Measurements from ENCODE around the gene PPIB.

The PPIB gene

DNA sequence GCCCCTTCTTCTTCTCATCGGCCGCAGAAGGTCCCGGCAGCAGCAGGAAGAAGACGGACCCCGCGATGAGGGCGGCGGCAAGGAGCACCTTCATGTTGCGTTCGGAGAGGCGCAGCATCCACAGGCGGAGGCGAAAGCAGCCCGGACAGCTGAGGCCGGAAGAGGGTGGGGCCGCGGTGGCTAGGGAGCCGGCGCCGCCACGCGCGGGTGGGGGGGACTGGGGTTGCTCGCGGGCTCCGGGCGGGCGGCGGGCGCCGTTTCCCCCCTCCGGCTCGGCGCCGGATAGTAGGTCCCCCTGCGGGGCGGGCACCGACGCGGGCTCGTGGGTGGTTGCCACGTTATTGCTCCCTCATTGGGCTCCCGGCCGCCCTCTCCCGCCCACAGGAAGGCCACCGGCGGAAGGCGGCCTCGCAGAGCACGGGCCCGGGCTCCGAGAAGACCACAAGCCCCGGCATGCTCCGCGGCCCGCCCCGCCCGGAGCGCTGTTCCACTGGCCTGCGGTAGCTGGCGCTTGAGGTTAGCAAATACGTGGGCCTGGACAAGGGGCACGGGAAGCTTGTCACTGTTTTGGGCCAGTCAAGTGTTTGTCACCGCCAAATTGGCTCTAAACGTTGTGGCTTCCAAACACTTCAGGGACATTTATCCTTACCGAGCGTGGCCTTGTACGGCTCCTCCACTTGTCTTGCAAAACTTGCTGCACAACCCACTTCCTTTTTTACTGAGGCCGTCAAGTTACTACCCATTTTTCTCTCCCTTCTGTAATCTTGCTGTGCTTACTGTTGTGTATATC, at the start of gene PPIB:
Gene PPIB (minus strand): TSS at position 154 of the 790 bp plus-strand sequence. CDS start 36 bp downstream, at position 118.
- peak within 1 kb of the TSS; percentile 85 for H3K4me3 ChIP-seq
- H3K9me3 ChIP-seq = no peaks in the 10 kb centered on the region
- H3K36me3 ChIP-seq = peaks cover 34% of the 10 kb centered on the region
- no peak for TF ChIP-seq Cebpa-rat (IDR thresholded peaks at IDR 0.05)
- H4K20me1 ChIP-seq = peaks cover 42% of the 10 kb centered on the region
- peak within 1 kb of the TSS; percentile 98 for H3K4me2 ChIP-seq
- peak within 1 kb of the TSS; percentile 90 for H3K27ac ChIP-seq
- no peaks in the 10 kb centered on the region for H3K27me3 ChIP-seq
- H3K9ac ChIP-seq = peak within 1 kb of the TSS; percentile 93
- peaks cover 53% of the 10 kb centered on the region for H3K4me1 ChIP-seq

DNA sequence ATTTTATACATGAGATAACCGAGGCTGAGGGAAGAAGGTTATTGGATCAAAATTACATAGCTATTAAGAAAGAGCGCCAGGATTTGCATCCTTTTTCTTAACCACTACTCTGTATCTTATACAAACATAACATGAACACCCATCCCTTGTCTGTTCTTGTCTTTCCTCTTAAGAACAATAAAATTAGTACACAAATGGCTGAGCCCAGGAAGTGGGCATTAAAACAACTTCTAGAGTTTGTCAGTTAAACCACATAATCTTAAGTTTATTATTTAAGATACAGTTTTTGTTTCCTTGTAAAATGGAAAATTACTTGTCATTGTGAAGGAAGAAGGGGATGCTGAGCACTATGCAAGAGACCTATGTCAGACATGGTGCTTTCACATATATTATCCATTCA, 48.9 kb upstream of the PPIB start:
- 0 out of 2 replicates have a peak, but pooled peaks cover 4% of the 10 kb centered on the region for H3K4me1 ChIP-seq
- H4K20me1 ChIP-seq = no peaks in the 10 kb centered on the region
- no peak overlapping the region for H3K9ac ChIP-seq
- no peak overlapping the region for H3K27ac ChIP-seq
- no peak overlapping the region for H3K4me3 ChIP-seq
- no peaks in the 10 kb centered on the region for H3K27me3 ChIP-seq
- H3K9me3 ChIP-seq = no peaks in the 10 kb centered on the region
- H3K36me3 ChIP-seq = peaks cover 33% of the 10 kb centered on the region
- TF ChIP-seq Cebpa-rat (IDR thresholded peaks at IDR 0.05) = no peak
- no peak overlapping the region for H3K4me2 ChIP-seq

DNA sequence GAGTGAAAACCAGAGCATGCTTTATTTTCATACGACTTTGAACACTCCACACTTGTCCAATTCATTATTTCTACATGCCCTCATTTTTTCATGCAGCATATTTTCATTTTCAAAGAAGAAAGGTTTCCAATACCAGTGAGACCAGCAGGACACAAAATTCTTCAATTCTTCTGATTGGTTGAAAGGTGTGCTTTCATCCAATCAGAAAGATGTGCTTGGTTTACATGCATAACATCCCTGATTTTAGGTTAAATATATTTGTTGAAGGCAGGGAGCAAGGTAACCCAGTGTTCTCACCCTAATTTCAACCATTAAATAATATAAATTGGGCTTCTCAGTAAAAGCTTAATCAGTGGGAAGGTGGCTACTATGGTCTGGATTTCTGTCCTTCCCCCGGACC, 47.5 kb upstream of the PPIB start:
- H3K4me1 ChIP-seq = 0 out of 2 replicates have a peak, but pooled peaks cover 4% of the 10 kb centered on the region
- H3K9ac ChIP-seq = no peak overlapping the region
- no peak for TF ChIP-seq Cebpa-rat (IDR thresholded peaks at IDR 0.05)

DNA sequence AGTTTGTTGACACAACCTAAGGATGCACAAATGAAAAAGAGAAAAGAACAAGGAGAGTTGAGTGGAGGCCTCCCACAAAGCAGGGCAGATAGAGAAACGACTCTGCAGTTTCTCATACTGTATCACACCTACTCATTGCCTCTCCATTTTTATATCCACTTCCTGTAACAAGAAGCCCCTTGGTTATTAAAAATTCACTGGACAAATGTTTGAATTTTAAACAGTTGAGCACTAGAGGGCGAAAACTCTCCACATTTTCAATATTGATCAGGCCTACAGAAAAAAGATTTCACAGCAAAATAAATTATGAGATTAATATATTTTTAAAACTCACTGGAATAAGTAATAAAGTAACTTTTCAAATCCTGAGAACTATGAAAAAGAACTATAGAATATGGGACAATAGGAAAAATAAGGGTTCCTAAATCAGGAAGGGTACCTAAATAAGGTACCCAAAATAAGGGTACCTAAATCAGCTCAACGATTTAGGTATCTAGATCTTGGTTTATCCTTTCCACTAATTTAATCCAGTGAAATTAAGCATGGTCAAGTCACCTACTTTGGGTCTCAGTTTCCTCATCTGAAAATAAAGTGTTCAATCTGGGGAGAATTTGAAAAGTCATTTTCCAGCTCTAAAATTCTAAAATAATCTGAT, 47.0 kb upstream of the PPIB start:
- Histone ChIP-seq H3K36me3 (peaks cover 24% of the 10 kb centered on the region), H3K9me3 (no peaks in the 10 kb centered on the region), H3K27ac (no peak overlapping the region)

More for the DNA sequence above, 47.5 kb upstream of the PPIB start:
- Histone ChIP-seq H3K4me3 (no peak overlapping the region), H3K4me2 (no peak overlapping the region), H3K9me3 (no peaks in the 10 kb centered on the region), H3K27me3 (no peaks in the 10 kb centered on the region), H4K20me1 (no peaks in the 10 kb centered on the region), H3K36me3 (peaks cover 24% of the 10 kb centered on the region), H3K27ac (no peak overlapping the region)

DNA sequence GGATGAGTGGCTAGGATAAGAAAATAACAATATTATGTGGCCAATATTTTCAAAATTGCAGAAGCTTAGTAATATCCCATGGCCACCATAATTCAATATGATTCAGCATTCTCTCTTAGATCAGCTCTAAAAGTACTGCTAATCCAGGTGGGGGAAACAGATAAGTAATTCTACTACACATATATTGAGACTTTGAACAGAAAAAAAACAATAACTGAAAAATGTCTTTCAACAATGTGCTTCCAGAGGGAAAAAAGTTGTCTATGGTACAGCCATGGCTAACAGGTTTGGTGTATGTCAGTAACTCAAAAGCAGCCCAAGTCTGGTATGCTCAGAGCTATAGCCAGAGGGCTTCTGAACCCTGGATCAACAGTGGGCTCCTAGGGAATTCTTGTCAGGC, 42.4 kb upstream of the PPIB start:
- TF ChIP-seq Cebpa-rat (IDR thresholded peaks at IDR 0.05) = no peak
- H3K27me3 ChIP-seq = no peaks in the 10 kb centered on the region

More for the DNA sequence above, 47.0 kb upstream of the PPIB start:
- Histone ChIP-seq H3K4me3 (no peak overlapping the region), H3K4me1 (0 out of 2 replicates have a peak, but pooled peaks cover 4% of the 10 kb centered on the region), H3K27me3 (no peaks in the 10 kb centered on the region), H3K9ac (no peak overlapping the region), H3K4me2 (no peak overlapping the region), H4K20me1 (no peaks in the 10 kb centered on the region)
- no peak for TF ChIP-seq Cebpa-rat (IDR thresholded peaks at IDR 0.05)

DNA sequence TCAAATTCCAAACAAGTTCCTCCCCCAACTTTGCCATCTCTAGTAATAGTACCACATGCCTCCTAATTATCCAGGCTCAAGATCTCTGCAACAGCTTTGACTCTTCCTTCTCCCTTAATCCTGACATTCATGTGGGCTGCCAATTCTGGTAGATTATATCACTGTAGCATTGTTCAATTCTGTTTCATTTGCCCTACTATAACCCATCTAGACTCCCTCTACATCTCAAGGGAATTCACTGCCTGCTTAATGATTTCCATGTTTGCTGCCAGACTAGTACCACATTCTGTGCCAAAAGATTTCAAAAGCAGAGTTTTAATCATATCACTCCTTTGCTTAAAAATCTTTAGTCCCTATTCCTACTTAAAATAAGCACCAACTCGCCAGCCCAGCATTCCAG, 34.6 kb upstream of the PPIB start:
- TF ChIP-seq Cebpa-rat (IDR thresholded peaks at IDR 0.05) = no peak
- H3K4me1 ChIP-seq = no peaks in the 10 kb centered on the region
- peaks cover 41% of the 10 kb centered on the region for H3K36me3 ChIP-seq
- H4K20me1 ChIP-seq = no peaks in the 10 kb centered on the region
- H3K27me3 ChIP-seq = no peaks in the 10 kb centered on the region
- no peak overlapping the region for H3K4me3 ChIP-seq
- H3K9me3 ChIP-seq = no peaks in the 10 kb centered on the region
- no peak overlapping the region for H3K9ac ChIP-seq
- H3K27ac ChIP-seq = no peak overlapping the region
- H3K4me2 ChIP-seq = no peak overlapping the region

More for the DNA sequence above, 42.4 kb upstream of the PPIB start:
- Histone ChIP-seq H3K36me3 (peaks cover 40% of the 10 kb centered on the region), H3K4me2 (no peak overlapping the region), H3K27ac (no peak overlapping the region), H4K20me1 (no peaks in the 10 kb centered on the region), H3K9ac (no peak overlapping the region), H3K9me3 (no peaks in the 10 kb centered on the region), H3K4me3 (no peak overlapping the region), H3K4me1 (0 out of 2 replicates have a peak, but pooled peaks cover 4% of the 10 kb centered on the region)

DNA sequence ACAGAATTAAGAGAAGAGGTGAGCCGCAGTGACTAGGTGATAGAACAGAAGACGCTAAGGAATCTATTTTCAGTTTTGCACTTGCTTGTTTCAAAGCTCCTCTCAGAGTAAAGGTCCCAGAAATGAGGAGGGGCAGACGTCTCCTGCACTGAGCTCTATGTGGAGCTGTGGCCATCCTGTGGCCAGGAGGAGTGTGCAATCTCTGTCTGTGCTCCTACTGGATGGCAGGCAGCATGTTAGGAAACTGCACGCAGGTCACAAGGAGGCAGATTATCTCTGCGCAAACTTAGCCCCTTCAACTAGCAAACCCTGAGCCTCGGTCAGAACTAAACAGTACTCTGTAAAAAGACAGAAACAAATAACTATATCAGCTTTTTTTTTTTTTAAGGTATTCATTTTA, 31.1 kb upstream of the PPIB start:
- no peaks in the 10 kb centered on the region for H3K27me3 ChIP-seq
- no peak overlapping the region for H3K27ac ChIP-seq
- no peaks in the 10 kb centered on the region for H3K9me3 ChIP-seq
- no peak overlapping the region for H3K9ac ChIP-seq
- no peaks in the 10 kb centered on the region for H3K4me1 ChIP-seq
- no peak overlapping the region for H3K4me2 ChIP-seq
- no peak for TF ChIP-seq Cebpa-rat (IDR thresholded peaks at IDR 0.05)
- no peak overlapping the region for H3K4me3 ChIP-seq
- H4K20me1 ChIP-seq = no peaks in the 10 kb centered on the region
- peaks cover 16% of the 10 kb centered on the region for H3K36me3 ChIP-seq

DNA sequence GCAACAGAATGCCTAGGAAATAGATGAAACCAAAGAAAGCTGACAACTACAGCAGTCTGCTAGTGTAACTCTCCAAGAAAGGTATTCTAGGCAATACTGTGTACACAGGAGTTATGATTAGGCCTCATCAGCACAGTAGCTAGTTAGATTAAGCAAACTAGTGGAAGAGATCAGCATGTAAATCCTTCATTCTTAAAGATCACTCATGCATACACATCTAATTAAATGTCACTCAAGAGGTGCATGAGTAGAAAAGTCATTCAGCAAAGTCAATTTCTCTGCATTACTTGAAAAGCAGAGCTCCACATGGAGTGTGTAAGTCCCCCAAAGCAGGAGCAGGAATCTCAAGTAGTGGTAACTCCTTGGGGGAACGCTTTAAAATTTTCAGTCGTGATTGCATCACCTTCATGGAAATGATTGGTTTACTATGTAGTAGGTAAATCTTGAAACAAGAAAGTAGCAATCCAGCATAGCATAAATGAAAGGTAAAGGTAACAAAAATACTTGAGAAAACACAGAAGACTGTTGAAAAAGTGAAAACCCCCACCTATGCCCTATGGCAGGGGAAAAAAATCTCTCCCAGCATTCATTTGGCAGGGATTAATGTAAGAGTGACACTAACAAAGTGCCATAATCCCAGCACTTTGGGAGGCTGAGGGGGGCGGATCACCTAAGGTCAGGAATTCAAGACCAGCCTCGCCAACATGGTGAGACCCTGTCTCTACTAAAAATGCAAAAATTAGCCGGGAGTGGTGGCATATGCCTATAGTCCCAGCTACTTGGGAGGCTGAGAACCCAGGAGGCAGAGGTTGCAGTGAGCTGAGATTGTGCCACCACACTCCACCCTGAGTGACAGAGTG, 29.4 kb upstream of the PPIB start:
- no peaks in the 10 kb centered on the region for H3K27me3 ChIP-seq
- no peak overlapping the region for H3K27ac ChIP-seq
- no peaks in the 10 kb centered on the region for H3K9me3 ChIP-seq
- H3K4me3 ChIP-seq = no peak overlapping the region
- no peaks in the 10 kb centered on the region for H4K20me1 ChIP-seq
- H3K4me1 ChIP-seq = no peaks in the 10 kb centered on the region
- TF ChIP-seq Cebpa-rat (IDR thresholded peaks at IDR 0.05) = no peak
- peaks cover 32% of the 10 kb centered on the region for H3K36me3 ChIP-seq
- no peak overlapping the region for H3K4me2 ChIP-seq
- H3K9ac ChIP-seq = no peak overlapping the region

DNA sequence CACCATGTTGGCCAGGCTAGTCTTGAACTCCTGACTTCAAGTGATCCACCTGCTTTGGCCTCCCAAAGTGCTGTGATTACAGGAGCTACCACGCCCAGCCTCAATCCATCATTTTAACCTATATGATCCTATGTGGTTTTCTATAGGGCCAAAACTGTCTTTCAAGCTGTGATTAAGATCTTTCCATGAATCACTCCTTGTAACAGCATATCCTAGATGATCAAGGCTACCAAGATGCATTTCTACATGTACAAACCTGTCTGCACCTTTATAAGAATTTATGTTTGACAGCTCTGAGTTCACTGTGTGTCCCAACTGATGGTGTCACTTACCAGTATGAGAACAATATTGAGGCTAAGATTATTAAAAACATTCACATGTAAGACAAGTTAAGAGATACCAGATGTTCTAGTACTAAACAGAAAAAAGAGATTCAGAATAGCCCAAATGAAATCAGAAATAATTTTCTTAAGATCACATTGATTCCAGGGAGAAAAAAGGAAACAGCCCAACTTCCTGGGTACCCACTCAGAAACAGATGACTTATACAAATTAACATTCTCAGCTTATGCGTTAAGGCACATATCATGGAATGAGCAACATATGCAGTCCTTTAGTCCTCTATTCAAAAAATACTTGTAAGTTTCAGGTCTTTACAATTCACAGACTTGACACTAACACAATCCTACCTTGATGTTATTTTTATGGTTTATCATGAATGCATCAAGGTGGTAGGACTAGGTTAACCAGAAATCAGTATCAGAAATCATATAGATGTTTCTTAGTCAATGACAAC, 24.8 kb upstream of the PPIB start:
- TF ChIP-seq Cebpa-rat (IDR thresholded peaks at IDR 0.05) = no peak
- peaks cover 49% of the 10 kb centered on the region for H3K36me3 ChIP-seq
- no peak overlapping the region for H3K4me3 ChIP-seq
- no peaks in the 10 kb centered on the region for H4K20me1 ChIP-seq
- H3K27ac ChIP-seq = no peak overlapping the region
- no peaks in the 10 kb centered on the region for H3K9me3 ChIP-seq
- H3K4me2 ChIP-seq = no peak overlapping the region
- H3K27me3 ChIP-seq = no peaks in the 10 kb centered on the region
- no peaks in the 10 kb centered on the region for H3K4me1 ChIP-seq
- no peak overlapping the region for H3K9ac ChIP-seq
